A673 (cell line): ENCODE measurements around the gene KERA.

Experiments used
- EZH2 ChIP-seq: fragments of 200-600 bp; sonication (generic); IDR thresholded peaks from 2 replicates; pipeline ENCODE4 v1.6.1; 2017; ENCODE audit warnings: borderline replicate concordance, low read depth, mild to moderate bottlenecking, mixed read lengths, antibody characterized with exemption, low read length; ENCODE audit not compliant: poor library complexity, severe bottlenecking
- TF ChIP-seq, protein P1 (sequence below): fragments of 300-800, 200-600 bp; sonication (generic); conservative IDR thresholded peaks from 2 replicates; pipeline ENCODE4 v1.5.1; 2017; ENCODE audit warnings: low read depth, mild to moderate bottlenecking, antibody characterized with exemption, low read length, moderate library complexity, mixed read lengths

DNA sequence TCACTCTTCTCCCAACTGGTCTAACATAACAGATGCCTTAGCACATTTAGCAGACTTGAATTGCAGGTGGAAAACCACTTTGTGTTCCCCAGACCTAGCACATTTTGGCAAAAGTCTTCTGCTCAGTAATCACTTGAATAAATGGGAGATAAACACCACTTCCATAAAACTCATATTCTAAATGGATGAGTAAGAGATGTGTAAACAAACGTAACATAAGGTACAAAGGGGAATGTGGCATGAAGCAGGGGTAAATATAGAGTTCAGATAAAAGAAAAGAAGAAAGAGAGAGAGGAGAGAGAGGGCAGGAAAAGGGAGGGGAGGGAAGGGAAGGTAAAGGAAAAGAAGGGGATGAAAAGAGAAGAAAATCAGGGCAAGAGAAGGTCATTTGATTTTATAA is 17.0 kb upstream of the KERA start:
- TF ChIP-seq, protein P1, sequence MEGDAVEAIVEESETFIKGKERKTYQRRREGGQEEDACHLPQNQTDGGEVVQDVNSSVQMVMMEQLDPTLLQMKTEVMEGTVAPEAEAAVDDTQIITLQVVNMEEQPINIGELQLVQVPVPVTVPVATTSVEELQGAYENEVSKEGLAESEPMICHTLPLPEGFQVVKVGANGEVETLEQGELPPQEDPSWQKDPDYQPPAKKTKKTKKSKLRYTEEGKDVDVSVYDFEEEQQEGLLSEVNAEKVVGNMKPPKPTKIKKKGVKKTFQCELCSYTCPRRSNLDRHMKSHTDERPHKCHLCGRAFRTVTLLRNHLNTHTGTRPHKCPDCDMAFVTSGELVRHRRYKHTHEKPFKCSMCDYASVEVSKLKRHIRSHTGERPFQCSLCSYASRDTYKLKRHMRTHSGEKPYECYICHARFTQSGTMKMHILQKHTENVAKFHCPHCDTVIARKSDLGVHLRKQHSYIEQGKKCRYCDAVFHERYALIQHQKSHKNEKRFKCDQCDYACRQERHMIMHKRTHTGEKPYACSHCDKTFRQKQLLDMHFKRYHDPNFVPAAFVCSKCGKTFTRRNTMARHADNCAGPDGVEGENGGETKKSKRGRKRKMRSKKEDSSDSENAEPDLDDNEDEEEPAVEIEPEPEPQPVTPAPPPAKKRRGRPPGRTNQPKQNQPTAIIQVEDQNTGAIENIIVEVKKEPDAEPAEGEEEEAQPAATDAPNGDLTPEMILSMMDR = no peak
- TF ChIP-seq EZH2 = no peak
